Kidney (tissue), 14 donors: ENCODE measurements around the gene CDH13. TPM values are rescaled to one million over a fixed set of nuclear protein-coding genes. Genes with fewer than 3 reads are reported as not detected.

Experiments
- DNase-seq, 5 donors: peaks; one replicate each; pipeline ENCODE4 v3.0.0-alpha.2; 2013 to 2020
- FAIRE-seq: peaks from 2 replicates; lab custom pipeline; 2012; peaks lifted over from hg19 to GRCh38; lab: Jason Lieb, UNC
- H3K27ac ChIP-seq, 2 donors: one replicate each; pipeline ENCODE4 v1.7.0; 2013; ENCODE audit warnings: low read depth in 2 of 2, low read length in 2 of 2, inconsistent platforms in 1 of 2
- H3K27me3 ChIP-seq: one replicate; pipeline ENCODE4 v1.7.1; 2013; ENCODE audit warnings: low read length, inconsistent platforms; ENCODE audit not compliant: control insufficient read depth, insufficient read depth
- H3K36me3 ChIP-seq, 3 donors: one replicate each; pipeline versions ENCODE4 v1.7.0 to v1.7.1; 2013; ENCODE audit warnings: low read length in 3 of 3, control low read depth in 1 of 3, inconsistent platforms in 1 of 3; ENCODE audit not compliant: insufficient read depth in 3 of 3, control insufficient read depth in 2 of 3
- H3K4me1 ChIP-seq, 3 donors: one replicate each; pipeline versions ENCODE4 v1.7.0 to v1.7.1; 2013; ENCODE audit warnings: low read length in 3 of 3, inconsistent platforms in 1 of 3, low read depth in 1 of 3; ENCODE audit not compliant: control insufficient read depth in 2 of 3, insufficient read depth in 2 of 3
- H3K4me3 ChIP-seq, 3 donors: one replicate each; pipeline versions ENCODE4 v1.7.0 to v1.8.1; 2013; ENCODE audit warnings: low read length in 3 of 3, control low read depth in 1 of 3, inconsistent platforms in 1 of 3
- H3K9ac ChIP-seq, 3 donors: one replicate each; pipeline versions ENCODE4 v1.7.0 to v1.7.1; 2013; ENCODE audit warnings: low read length in 3 of 3, control low read depth in 1 of 3, inconsistent platforms in 1 of 3
- H3K9me3 ChIP-seq, 3 donors: one replicate each; pipeline versions ENCODE4 v1.7.0 to v1.7.1; 2013; ENCODE audit warnings: low read length in 3 of 3, control low read depth in 1 of 3, inconsistent platforms in 1 of 3; ENCODE audit not compliant: control insufficient read depth in 2 of 3, insufficient read depth in 1 of 3
- intact Hi-C: fragments of 100-400 bp; cut with DNase I; formaldehyde crosslinking; loops from one replicate; pipeline ENCODE4 v1.11.1; 2022
- polyA plus RNA-seq: library from polyadenylated mRNA; stranded (reverse); fragments of 350-450 nt; fragmentation: Illumina TruSeq; extraction: RNeasy Lipid Tissue Mini Kit (QIAGEN cat#74804); gene quantifications from one replicate; pipeline ENCODE4 v1.2.3, GENCODE V29; 2014; ENCODE audit warnings: low read depth, low replicate concordance; ENCODE audit not compliant: insufficient read depth
- total RNA-seq: library from RNA; stranded (reverse); fragmentation: NEBNext Ultra II Directional; extraction: Animal tissue kit (Norgen Biotek cat#: 25700); gene quantifications from one replicate; pipeline ENCODE4 v1.2.1, GENCODE V29; 2021
- TF ChIP-seq, protein P1 (sequence below): IDR thresholded peaks from 3 replicates; pipeline ENCODE4 v1.5.1; 2012; ENCODE audit warnings: mild to moderate bottlenecking, moderate library complexity, borderline replicate concordance; ENCODE audit not compliant: insufficient read depth; ENCODE audit errors: extremely low read depth
- donor health status: control.
- donor health status: control.
- donor health status: control.
- donor health status: control.
- donor health status: control.
- donor health status: DM: yes; HTN: yes; CAD: no.
- donor health status: Normal renal cell carcinoma (clear cell type).

The CDH13 gene
- total and polyA plus RNA-seq, 2 donors from 2014 or later: 4.8 to 13.8 TPM

DNA sequence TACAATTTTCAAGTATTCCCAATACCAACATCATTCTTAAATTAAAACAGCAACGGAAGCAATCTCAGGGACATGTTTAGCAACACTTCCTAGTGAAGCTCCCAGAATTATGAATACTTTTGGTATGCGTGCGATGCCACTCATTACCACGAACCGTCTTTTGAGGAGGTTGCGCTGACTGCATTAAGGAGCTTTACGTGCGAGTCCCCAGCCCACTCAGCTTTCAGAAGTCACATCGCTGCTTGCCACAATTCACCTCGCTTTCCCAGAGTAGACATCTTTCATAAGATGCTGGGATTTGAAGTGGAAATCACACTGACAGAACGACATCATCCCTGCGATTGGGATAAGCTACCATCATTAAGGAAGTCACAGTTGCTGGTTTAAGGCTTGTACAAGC is 739.5 kb downstream of the CDH13 start:
- no peak overlapping the region for H3K4me3 ChIP-seq
- H3K27me3 ChIP-seq: no peaks in the 10 kb centered on the region
- no peak for DNase-seq
- FAIRE-seq: no peak
- intact Hi-C loops: no loop called here
- H3K4me1 ChIP-seq: no peaks in the 10 kb centered on the region
- no peak overlapping the region for H3K27ac ChIP-seq
- no peak overlapping the region for H3K9ac ChIP-seq
- TF ChIP-seq, protein P1, sequence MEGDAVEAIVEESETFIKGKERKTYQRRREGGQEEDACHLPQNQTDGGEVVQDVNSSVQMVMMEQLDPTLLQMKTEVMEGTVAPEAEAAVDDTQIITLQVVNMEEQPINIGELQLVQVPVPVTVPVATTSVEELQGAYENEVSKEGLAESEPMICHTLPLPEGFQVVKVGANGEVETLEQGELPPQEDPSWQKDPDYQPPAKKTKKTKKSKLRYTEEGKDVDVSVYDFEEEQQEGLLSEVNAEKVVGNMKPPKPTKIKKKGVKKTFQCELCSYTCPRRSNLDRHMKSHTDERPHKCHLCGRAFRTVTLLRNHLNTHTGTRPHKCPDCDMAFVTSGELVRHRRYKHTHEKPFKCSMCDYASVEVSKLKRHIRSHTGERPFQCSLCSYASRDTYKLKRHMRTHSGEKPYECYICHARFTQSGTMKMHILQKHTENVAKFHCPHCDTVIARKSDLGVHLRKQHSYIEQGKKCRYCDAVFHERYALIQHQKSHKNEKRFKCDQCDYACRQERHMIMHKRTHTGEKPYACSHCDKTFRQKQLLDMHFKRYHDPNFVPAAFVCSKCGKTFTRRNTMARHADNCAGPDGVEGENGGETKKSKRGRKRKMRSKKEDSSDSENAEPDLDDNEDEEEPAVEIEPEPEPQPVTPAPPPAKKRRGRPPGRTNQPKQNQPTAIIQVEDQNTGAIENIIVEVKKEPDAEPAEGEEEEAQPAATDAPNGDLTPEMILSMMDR: no peak
- H3K36me3 ChIP-seq: no peaks in the 10 kb centered on the region
- no peaks in the 10 kb centered on the region for H3K9me3 ChIP-seq

DNA sequence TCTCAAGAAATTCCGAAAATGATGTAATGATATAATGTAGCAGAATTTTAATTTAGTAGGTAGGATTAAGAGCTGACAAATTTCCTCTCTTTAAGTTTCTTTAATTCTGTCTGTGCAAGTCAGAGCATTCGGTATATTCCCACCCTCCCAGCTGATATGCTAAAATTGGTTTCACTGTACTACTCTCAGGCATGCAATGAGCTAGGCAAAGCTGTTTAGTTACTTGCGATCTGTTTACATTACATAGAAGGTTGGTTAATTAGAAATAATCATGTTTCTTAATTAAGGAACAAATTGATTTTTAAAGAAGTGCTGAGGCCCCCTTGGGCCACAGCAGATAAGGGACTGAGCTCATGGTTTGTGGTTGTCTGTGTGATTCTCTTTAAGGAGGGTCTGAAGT is 748.2 kb downstream of the CDH13 start:
- TF ChIP-seq, protein P1: no peak
- no peaks in the 10 kb centered on the region for H3K27me3 ChIP-seq
- no peaks in the 10 kb centered on the region for H3K36me3 ChIP-seq
- no peaks in the 10 kb centered on the region for H3K9me3 ChIP-seq
- H3K27ac ChIP-seq: no peak overlapping the region
- H3K9ac ChIP-seq: no peak overlapping the region
- H3K4me3 ChIP-seq: no peak overlapping the region
- intact Hi-C loops: no loop called here
- no peaks in the 10 kb centered on the region for H3K4me1 ChIP-seq
- DNase-seq: no peak
- no peak for FAIRE-seq

- Histone ChIP-seq H3K9ac (no peak overlapping the region), H3K4me1 (no peaks in the 10 kb centered on the region), H3K27me3 (no peaks in the 10 kb centered on the region), H3K27ac (no peak overlapping the region), H3K9me3 (peaks cover 0 to 5% (median 0%) of the 10 kb centered on the region in 3 donors), H3K4me3 (no peak overlapping the region), H3K36me3 (no peaks in the 10 kb centered on the region)
- no peak for DNase-seq
- intact Hi-C loops: no loop called here
- TF ChIP-seq, protein P1: no peak
- FAIRE-seq: no peak
Observed at GRCh38 chr16:83389751-83390150, 763.0 kb downstream of the CDH13 start.

DNA sequence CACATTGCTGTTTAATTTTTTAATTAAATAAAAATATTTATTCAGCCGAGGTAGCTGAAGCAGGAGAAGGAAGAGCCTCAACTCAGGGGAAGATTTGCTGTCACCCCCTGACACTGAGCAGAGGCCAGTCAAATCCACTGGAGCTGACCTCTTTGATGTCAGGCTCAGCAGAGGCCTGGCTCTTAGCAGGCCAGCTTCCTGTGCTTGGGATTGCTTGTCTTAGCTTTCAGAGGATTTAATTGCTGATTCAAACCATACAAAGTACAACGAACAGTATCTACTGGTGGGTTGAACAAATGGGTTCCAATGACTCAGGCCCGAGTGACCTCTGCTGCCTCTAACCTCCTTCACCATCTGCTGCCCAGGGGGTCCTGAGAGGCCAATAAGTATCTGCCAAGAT is 764.0 kb downstream of the CDH13 start:
- intact Hi-C loops: no loop called here

More for the DNA sequence above, 764.0 kb downstream of the CDH13 start:
- Histone ChIP-seq H3K4me3 (no peak overlapping the region), H3K27me3 (no peaks in the 10 kb centered on the region), H3K4me1 (no peaks in the 10 kb centered on the region), H3K36me3 (no peaks in the 10 kb centered on the region), H3K9ac (no peak overlapping the region), H3K27ac (no peak overlapping the region), H3K9me3 (peaks cover 0 to 5% (median 0%) of the 10 kb centered on the region in 3 donors)
- DNase-seq (peak in 1 of 5 donors; percentile 38), FAIRE-seq (no peak)
- TF ChIP-seq, protein P1: no peak
